ENCODE data around the gene ADAM19. TPM values are rescaled to one million over a fixed set of nuclear protein-coding genes. Genes with fewer than 3 reads are reported as not detected.

Gene ADAM19
- total RNA-seq, 1 donor = 11.2 TPM

- no peak for TF ChIP-seq CTCF (IDR thresholded peaks at IDR 0.05; ENCODE audit: insufficient read depth, low read length)
- no peak for DNase-seq (ENCODE audit: low read depth)
- no peak overlapping the region for H3K4me3 ChIP-seq (ENCODE audit: low read depth, low read length)
Observed at GRCh38 chr5:157477814-157478494, 97.6 kb downstream of the ADAM19 start.

GRCh38 chr5:157476702-157477408 lies 98.7 kb downstream of the ADAM19 start:
- no peak overlapping the region for H3K4me3 ChIP-seq (ENCODE audit: low read depth, low read length)
- peak; percentile 81 for TF ChIP-seq CTCF (IDR thresholded peaks at IDR 0.05; ENCODE audit: insufficient read depth, low read length)
- DNase-seq (ENCODE audit: low read depth) = peak; percentile 76

- DNase-seq (ENCODE audit: low read depth) = no peak
- H3K4me3 ChIP-seq (ENCODE audit: low read depth, low read length) = no peak overlapping the region
- TF ChIP-seq CTCF (IDR thresholded peaks at IDR 0.05; ENCODE audit: insufficient read depth, low read length) = no peak
Observed at GRCh38 chr5:157475432-157475831, 100.1 kb downstream of the ADAM19 start.

- H3K4me3 ChIP-seq (ENCODE audit: low read depth, low read length) = no peak overlapping the region
- peak; percentile 36 for TF ChIP-seq CTCF (IDR thresholded peaks at IDR 0.05; ENCODE audit: insufficient read depth, low read length)
- peak; percentile 43 for DNase-seq (ENCODE audit: low read depth)
Observed at GRCh38 chr5:157473383-157474320, 101.9 kb downstream of the ADAM19 start.

GRCh38 chr5:157471709-157472108 lies 103.9 kb downstream of the ADAM19 start:
- TF ChIP-seq CTCF (IDR thresholded peaks at IDR 0.05; ENCODE audit: insufficient read depth, low read length) = peak; percentile 68
- DNase-seq (ENCODE audit: low read depth) = peak; percentile 40
- no peak overlapping the region for H3K4me3 ChIP-seq (ENCODE audit: low read depth, low read length)

GRCh38 chr5:157470631-157471030 lies 104.9 kb downstream of the ADAM19 start:
- no peak for DNase-seq (ENCODE audit: low read depth)
- no peak overlapping the region for H3K4me3 ChIP-seq (ENCODE audit: low read depth, low read length)
- no peak for TF ChIP-seq CTCF (IDR thresholded peaks at IDR 0.05; ENCODE audit: insufficient read depth, low read length)
